ENCODE measurements around the gene BBS2.

- TF ChIP-seq CTCF (IDR thresholded peaks at IDR 0.05; ENCODE audit: poor library complexity) (no peak), EZH2phosphoT487 (IDR thresholded peaks at IDR 0.05; ENCODE audit: low read depth, severe bottlenecking, unreplicated experiment) (no peak)
Observed at GRCh38 chr16:56542039-56542438, 22.2 kb upstream of the BBS2 start.

Measured in hepatocyte (in vitro differentiated cells).